Colonic mucosa (tissue), 4 donors: ENCODE data around the gene CENPV. TPM values are rescaled to one million over a fixed set of nuclear protein-coding genes. Genes with fewer than 3 reads are reported as not detected.

Experiments
- DNase-seq: peaks from one replicate; pipeline ENCODE4 v3.0.0-alpha.2; 2020
- H3K27ac ChIP-seq: fragments of 200-600 bp; one replicate; pipeline ENCODE4 v1.8.0; 2021
- H3K27me3 ChIP-seq: fragments of 200-600 bp; one replicate; pipeline ENCODE4 v1.8.0; 2021
- H3K36me3 ChIP-seq: fragments of 200-600 bp; one replicate; pipeline ENCODE4 v1.8.0; 2021
- H3K4me1 ChIP-seq: fragments of 200-600 bp; one replicate; pipeline ENCODE4 v1.8.0; 2021; ENCODE audit warnings: mild to moderate bottlenecking
- H3K4me3 ChIP-seq: fragments of 200-600 bp; one replicate; pipeline ENCODE4 v1.8.0; 2021
- H3K9ac ChIP-seq, 2 donors: one replicate each; pipeline ENCODE4 v1.7.0; 2013; ENCODE audit warnings: control low read depth in 2 of 2, low read depth in 2 of 2, low read length in 2 of 2
- H3K9me3 ChIP-seq: fragments of 200-600 bp; one replicate; pipeline ENCODE4 v1.8.0; 2021
- CTCF ChIP-seq: fragments of 200-600 bp; IDR thresholded peaks from one replicate; pipeline ENCODE4 v1.8.0; 2022; ENCODE audit warnings: antibody characterized with exemption, mild to moderate bottlenecking
- intact Hi-C: fragments of 100-400 bp; cut with DNase I; formaldehyde crosslinking; loops from one replicate; pipeline ENCODE4 v1.14.1; 2022
- total RNA-seq, 2 donors: library from RNA; stranded (reverse); fragmentation: NEBNext Ultra II Directional in 1 of 2; extraction: Animal tissue kit (Norgen Biotek cat#: 25700) in 1 of 2; gene quantifications; one replicate each; pipeline ENCODE4 v1.2.1, GENCODE V29; 2021
- donor health status: healthy.
- donor health status: DM: no; HTN: no; CAD: no.
- donor health status: DM: no; HTN: no; CAD: no.

Gene CENPV
- total RNA-seq, 2 donors from 2014 or later: 60.6 to 77.4 TPM

- Histone ChIP-seq H3K4me3 (no peak overlapping the region), H3K9me3 (no peaks in the 10 kb centered on the region), H3K27me3 (no peaks in the 10 kb centered on the region), H3K4me1 (no peaks in the 10 kb centered on the region), H3K36me3 (peaks cover 9% of the 10 kb centered on the region), H3K27ac (no peak overlapping the region), H3K9ac (no peak overlapping the region)
- TF ChIP-seq CTCF: no peak
- intact Hi-C loops: no loop called here
- no peak for DNase-seq
Observed at GRCh38 chr17:16346721-16347271, 6.5 kb downstream of the CENPV start.

- Histone ChIP-seq H3K27me3 (no peaks in the 10 kb centered on the region), H3K4me1 (no peaks in the 10 kb centered on the region), H3K9ac (no peak overlapping the region), H3K4me3 (no peak overlapping the region), H3K9me3 (no peaks in the 10 kb centered on the region), H3K27ac (no peak overlapping the region), H3K36me3 (peaks cover 9% of the 10 kb centered on the region)
- no peak for DNase-seq
- no peak for TF ChIP-seq CTCF
- intact Hi-C loops: no loop called here
Observed at GRCh38 chr17:16345565-16345964, 7.7 kb downstream of the CENPV start.

GRCh38 chr17:16343569-16343968 is 9.7 kb downstream of the CENPV start:
- no peak for DNase-seq
- H3K36me3 ChIP-seq: no peaks in the 10 kb centered on the region
- intact Hi-C loops: no loop called here

GRCh38 chr17:16342979-16343378 is 10.3 kb downstream of the CENPV start:
- intact Hi-C loops: no loop called here
- H3K9ac ChIP-seq: no peak overlapping the region
- no peak for TF ChIP-seq CTCF
- H3K27me3 ChIP-seq: no peaks in the 10 kb centered on the region
- DNase-seq: no peak
- no peaks in the 10 kb centered on the region for H3K36me3 ChIP-seq
- H3K4me3 ChIP-seq: no peak overlapping the region
- H3K4me1 ChIP-seq: no peaks in the 10 kb centered on the region
- H3K27ac ChIP-seq: no peak overlapping the region
- H3K9me3 ChIP-seq: no peaks in the 10 kb centered on the region

More at GRCh38 chr17:16343569-16343968, 9.7 kb downstream of the CENPV start:
- H3K4me3 ChIP-seq: no peak overlapping the region
- H3K4me1 ChIP-seq: no peaks in the 10 kb centered on the region
- TF ChIP-seq CTCF: no peak
- H3K27ac ChIP-seq: no peak overlapping the region
- H3K9me3 ChIP-seq: no peaks in the 10 kb centered on the region
- H3K9ac ChIP-seq: no peak overlapping the region
- no peaks in the 10 kb centered on the region for H3K27me3 ChIP-seq

- Histone ChIP-seq H3K36me3 (no peaks in the 10 kb centered on the region), H3K27ac (no peak overlapping the region), H3K4me1 (no peaks in the 10 kb centered on the region), H3K4me3 (no peak overlapping the region), H3K9me3 (no peaks in the 10 kb centered on the region), H3K9ac (no peak overlapping the region), H3K27me3 (no peaks in the 10 kb centered on the region)
- no peak for TF ChIP-seq CTCF
- intact Hi-C loops: no loop called here
- DNase-seq: no peak
Observed at GRCh38 chr17:16339959-16340358, 13.3 kb downstream of the CENPV start.
